Fibroblast of peridontal ligament (primary cell): ENCODE results near the gene SLC44A5.

Experiments
- DNase-seq: peaks from one replicate; pipeline ENCODE4 v3.0.0-alpha.2; 2010; ENCODE audit errors: extremely low read depth

SLC44A5 gene

GRCh38 chr1:75588779-75589475 is 22.0 kb downstream of the SLC44A5 start:
- no peak for DNase-seq

- no peak for DNase-seq
Measured at GRCh38 chr1:75587692-75588091, 23.2 kb downstream of the SLC44A5 start.

- no peak for DNase-seq
Measured at GRCh38 chr1:75583282-75583681, 27.6 kb downstream of the SLC44A5 start.

- no peak for DNase-seq
Measured at GRCh38 chr1:75582725-75583261, 28.1 kb downstream of the SLC44A5 start.

- no peak for DNase-seq
Measured at GRCh38 chr1:75579046-75579445, 31.9 kb downstream of the SLC44A5 start.

GRCh38 chr1:75575837-75576236 is 35.1 kb downstream of the SLC44A5 start:
- DNase-seq, result no peak

GRCh38 chr1:75567191-75567590 is 43.7 kb downstream of the SLC44A5 start:
- no peak for DNase-seq

- DNase-seq, result peak; percentile 60
Measured at GRCh38 chr1:75559800-75560199, 51.1 kb downstream of the SLC44A5 start.

- no peak for DNase-seq
Measured at GRCh38 chr1:75559136-75559535, 51.8 kb downstream of the SLC44A5 start.

GRCh38 chr1:75554870-75555269 is 56.0 kb downstream of the SLC44A5 start:
- no peak for DNase-seq

- no peak for DNase-seq
Measured at GRCh38 chr1:75554181-75554580, 56.7 kb downstream of the SLC44A5 start.

- no peak for DNase-seq
Measured at GRCh38 chr1:75550559-75550958, 60.4 kb downstream of the SLC44A5 start.

GRCh38 chr1:75548721-75549480 is 62.0 kb downstream of the SLC44A5 start:
- DNase-seq, result peak; percentile 48

- DNase-seq, result no peak
Measured at GRCh38 chr1:75543705-75544104, 67.2 kb downstream of the SLC44A5 start.

GRCh38 chr1:75542818-75543570 is 67.9 kb downstream of the SLC44A5 start:
- DNase-seq, result no peak

GRCh38 chr1:75539230-75540116 is 71.4 kb downstream of the SLC44A5 start:
- DNase-seq, result peak; percentile 5

- DNase-seq, result no peak
Measured at GRCh38 chr1:75533085-75533484, 77.8 kb downstream of the SLC44A5 start.

- DNase-seq, result no peak
Measured at GRCh38 chr1:75531570-75531969, 79.3 kb downstream of the SLC44A5 start.

- no peak for DNase-seq
Measured at GRCh38 chr1:75529488-75529887, 81.4 kb downstream of the SLC44A5 start.

- no peak for DNase-seq
Measured at GRCh38 chr1:75528001-75528400, 82.9 kb downstream of the SLC44A5 start.

GRCh38 chr1:75522389-75522788 is 88.5 kb downstream of the SLC44A5 start:
- no peak for DNase-seq
